Liver (tissue), 3 donors: ENCODE results near the gene GSK3B.

ENCODE experiments used
- CTCF ChIP-seq: fragments of 150-350 bp; IDR thresholded peaks from 2 replicates; pipeline ENCODE4 v1.5.1; 2017; ENCODE audit warnings: improper control_type of control experiment, low read depth, low read length; ENCODE audit not compliant: missing input control
- GABPA ChIP-seq, 2 donors: IDR thresholded peaks in 1 of 2; conservative IDR thresholded peaks in 1 of 2; 2 replicates each; pipeline ENCODE4 v1.6.1; 2016; ENCODE audit warnings: antibody characterized with exemption in 2 of 2, mild to moderate bottlenecking in 1 of 2, moderate library complexity in 1 of 2
- JUND ChIP-seq, 2 donors: IDR thresholded peaks; 2 replicates each; pipeline ENCODE4 v1.6.1; 2016; ENCODE audit warnings: antibody characterized with exemption in 2 of 2
- RAD21 ChIP-seq, 2 donors: IDR thresholded peaks; 2 replicates each; pipeline ENCODE4 v1.6.1; 2016; ENCODE audit warnings: antibody characterized with exemption in 2 of 2, mild to moderate bottlenecking in 2 of 2
- SP1 ChIP-seq: IDR thresholded peaks from 2 replicates; pipeline ENCODE4 v1.6.1; 2018; ENCODE audit warnings: antibody characterized with exemption, mild to moderate bottlenecking
- TAF1 ChIP-seq: conservative IDR thresholded peaks from 2 replicates; pipeline ENCODE4 v1.6.1; 2016; ENCODE audit warnings: antibody characterized with exemption, mild to moderate bottlenecking
- YY1 ChIP-seq: IDR thresholded peaks from 2 replicates; pipeline ENCODE4 v1.6.1; 2016; ENCODE audit warnings: antibody characterized with exemption, mild to moderate bottlenecking
- TF ChIP-seq, protein P1 (sequence below): IDR thresholded peaks from 2 replicates; pipeline ENCODE4 v1.6.1; 2016; ENCODE audit warnings: antibody characterized with exemption
- TF ChIP-seq, protein P2 (sequence below): IDR thresholded peaks from 2 replicates; pipeline ENCODE4 v1.6.1; 2016; ENCODE audit warnings: antibody characterized with exemption, mild to moderate bottlenecking
- TF ChIP-seq, protein P3 (sequence below): IDR thresholded peaks from 2 replicates; pipeline ENCODE4 v1.6.1; 2016; ENCODE audit warnings: antibody characterized with exemption
- donor health status: healthy.
- donor health status: healthy.

DNA sequence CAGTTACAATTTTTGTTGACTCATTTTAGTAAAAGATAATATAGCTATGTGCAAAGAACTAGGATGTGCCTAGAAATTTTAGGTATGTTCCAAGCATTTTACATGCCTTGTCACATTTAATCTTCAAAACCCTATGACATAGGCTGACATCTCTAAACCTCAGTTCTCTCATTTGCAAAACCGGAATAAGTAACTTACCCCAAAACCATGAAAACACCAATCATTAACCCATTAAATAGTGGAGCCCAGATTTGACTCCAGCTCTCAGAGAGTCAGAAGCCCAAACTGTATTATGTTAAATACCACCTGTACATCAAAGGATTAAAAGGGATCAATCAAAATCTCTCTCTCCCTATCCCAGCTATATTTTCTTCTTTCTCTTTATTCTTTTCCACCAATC, 36.6 kb downstream of the GSK3B start:
- TF ChIP-seq SP1 = no peak
- no peak for TF ChIP-seq YY1
- TF ChIP-seq RAD21 (IDR thresholded peaks at IDR 0.05) = no peak
- TF ChIP-seq CTCF = no peak
- TF ChIP-seq, protein P1, sequence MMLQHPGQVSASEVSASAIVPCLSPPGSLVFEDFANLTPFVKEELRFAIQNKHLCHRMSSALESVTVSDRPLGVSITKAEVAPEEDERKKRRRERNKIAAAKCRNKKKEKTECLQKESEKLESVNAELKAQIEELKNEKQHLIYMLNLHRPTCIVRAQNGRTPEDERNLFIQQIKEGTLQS = no peak
- TF ChIP-seq, protein P2, sequence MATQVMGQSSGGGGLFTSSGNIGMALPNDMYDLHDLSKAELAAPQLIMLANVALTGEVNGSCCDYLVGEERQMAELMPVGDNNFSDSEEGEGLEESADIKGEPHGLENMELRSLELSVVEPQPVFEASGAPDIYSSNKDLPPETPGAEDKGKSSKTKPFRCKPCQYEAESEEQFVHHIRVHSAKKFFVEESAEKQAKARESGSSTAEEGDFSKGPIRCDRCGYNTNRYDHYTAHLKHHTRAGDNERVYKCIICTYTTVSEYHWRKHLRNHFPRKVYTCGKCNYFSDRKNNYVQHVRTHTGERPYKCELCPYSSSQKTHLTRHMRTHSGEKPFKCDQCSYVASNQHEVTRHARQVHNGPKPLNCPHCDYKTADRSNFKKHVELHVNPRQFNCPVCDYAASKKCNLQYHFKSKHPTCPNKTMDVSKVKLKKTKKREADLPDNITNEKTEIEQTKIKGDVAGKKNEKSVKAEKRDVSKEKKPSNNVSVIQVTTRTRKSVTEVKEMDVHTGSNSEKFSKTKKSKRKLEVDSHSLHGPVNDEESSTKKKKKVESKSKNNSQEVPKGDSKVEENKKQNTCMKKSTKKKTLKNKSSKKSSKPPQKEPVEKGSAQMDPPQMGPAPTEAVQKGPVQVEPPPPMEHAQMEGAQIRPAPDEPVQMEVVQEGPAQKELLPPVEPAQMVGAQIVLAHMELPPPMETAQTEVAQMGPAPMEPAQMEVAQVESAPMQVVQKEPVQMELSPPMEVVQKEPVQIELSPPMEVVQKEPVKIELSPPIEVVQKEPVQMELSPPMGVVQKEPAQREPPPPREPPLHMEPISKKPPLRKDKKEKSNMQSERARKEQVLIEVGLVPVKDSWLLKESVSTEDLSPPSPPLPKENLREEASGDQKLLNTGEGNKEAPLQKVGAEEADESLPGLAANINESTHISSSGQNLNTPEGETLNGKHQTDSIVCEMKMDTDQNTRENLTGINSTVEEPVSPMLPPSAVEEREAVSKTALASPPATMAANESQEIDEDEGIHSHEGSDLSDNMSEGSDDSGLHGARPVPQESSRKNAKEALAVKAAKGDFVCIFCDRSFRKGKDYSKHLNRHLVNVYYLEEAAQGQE = no peak
- no peak for TF ChIP-seq GABPA (IDR thresholded peaks at IDR 0.05 in 1 of 2, conservative IDR thresholded peaks at IDR 0.05 in 1 of 2)
- TF ChIP-seq JUND (IDR thresholded peaks at IDR 0.05) = no peak
- TF ChIP-seq TAF1 = no peak
- TF ChIP-seq, protein P3, sequence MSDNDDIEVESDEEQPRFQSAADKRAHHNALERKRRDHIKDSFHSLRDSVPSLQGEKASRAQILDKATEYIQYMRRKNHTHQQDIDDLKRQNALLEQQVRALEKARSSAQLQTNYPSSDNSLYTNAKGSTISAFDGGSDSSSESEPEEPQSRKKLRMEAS = no peak
